ENCODE results near the gene KSR1.
"Not testable (repeated sequence)": the region's sequence is repeated elsewhere in the genome, so short reads cannot be mapped to it uniquely, and the experiment has no call there.

Gene KSR1

GRCh38 chr17:27669850-27670249, 213.6 kb downstream of the KSR1 start:
- no peak for DNase-seq

GRCh38 chr17:27670791-27671590, 214.7 kb downstream of the KSR1 start:
- no peak for DNase-seq

GRCh38 chr17:27671591-27671910, 215.3 kb downstream of the KSR1 start:
- DNase-seq: no peak

GRCh38 chr17:27671977-27672480, 215.8 kb downstream of the KSR1 start:
- DNase-seq: not testable (repeated sequence)

- no peak for DNase-seq
These were observed 218.1 kb downstream of the KSR1 start for GRCh38 chr17:27674335-27674734.
